NCI-H748 treated with DMSO at 0.1 percent for 48 hours (cell line): ENCODE data around the gene CCDC12.

ENCODE experiments used
- DNase-seq: peaks from one replicate; lab custom pipeline; 2025; lab: John Stamatoyannopoulos, UW

The CCDC12 gene

GRCh38 chr3:47007482-47008233 is 31.1 kb upstream of the CCDC12 start:
- no peak for DNase-seq

GRCh38 chr3:47007001-47007400 is 30.5 kb upstream of the CCDC12 start:
- DNase-seq = no peak

- DNase-seq = no peak
Measured at GRCh38 chr3:47006145-47006651, 29.7 kb upstream of the CCDC12 start.

GRCh38 chr3:47005212-47006144 is 28.9 kb upstream of the CCDC12 start:
- no peak for DNase-seq

GRCh38 chr3:47004369-47005211 is 28.0 kb upstream of the CCDC12 start:
- DNase-seq = no peak

GRCh38 chr3:47003461-47004368 is 27.2 kb upstream of the CCDC12 start:
- no peak for DNase-seq

GRCh38 chr3:47003056-47003410 is 26.5 kb upstream of the CCDC12 start:
- DNase-seq = no peak

GRCh38 chr3:47002171-47003055 is 25.9 kb upstream of the CCDC12 start:
- DNase-seq = no peak

- no peak for DNase-seq
Measured at GRCh38 chr3:47001731-47002170, 25.2 kb upstream of the CCDC12 start.

- DNase-seq = no peak
Measured at GRCh38 chr3:47000922-47001730, 24.6 kb upstream of the CCDC12 start.

GRCh38 chr3:47000198-47000815 is 23.8 kb upstream of the CCDC12 start:
- no peak for DNase-seq

- no peak for DNase-seq
Measured at GRCh38 chr3:46999516-47000197, 23.1 kb upstream of the CCDC12 start.

GRCh38 chr3:46998852-46999515 is 22.4 kb upstream of the CCDC12 start:
- no peak for DNase-seq

GRCh38 chr3:46998121-46998851 is 21.7 kb upstream of the CCDC12 start:
- DNase-seq = no peak

GRCh38 chr3:46997453-46998091 is 21.0 kb upstream of the CCDC12 start:
- DNase-seq = no peak
